NT2/D1 (cell line): ENCODE measurements around the gene OR2AJ1.

Experiments
- YY1 ChIP-seq: IDR thresholded peaks from 2 replicates; pipeline ENCODE4 v1.6.1; 2011; ENCODE audit not compliant: insufficient read length, insufficient read depth
- ZNF274 ChIP-seq: IDR thresholded peaks from 2 replicates; pipeline ENCODE4 v1.6.1; 2011; ENCODE audit warnings: mild to moderate bottlenecking, low read depth, low read length

DNA sequence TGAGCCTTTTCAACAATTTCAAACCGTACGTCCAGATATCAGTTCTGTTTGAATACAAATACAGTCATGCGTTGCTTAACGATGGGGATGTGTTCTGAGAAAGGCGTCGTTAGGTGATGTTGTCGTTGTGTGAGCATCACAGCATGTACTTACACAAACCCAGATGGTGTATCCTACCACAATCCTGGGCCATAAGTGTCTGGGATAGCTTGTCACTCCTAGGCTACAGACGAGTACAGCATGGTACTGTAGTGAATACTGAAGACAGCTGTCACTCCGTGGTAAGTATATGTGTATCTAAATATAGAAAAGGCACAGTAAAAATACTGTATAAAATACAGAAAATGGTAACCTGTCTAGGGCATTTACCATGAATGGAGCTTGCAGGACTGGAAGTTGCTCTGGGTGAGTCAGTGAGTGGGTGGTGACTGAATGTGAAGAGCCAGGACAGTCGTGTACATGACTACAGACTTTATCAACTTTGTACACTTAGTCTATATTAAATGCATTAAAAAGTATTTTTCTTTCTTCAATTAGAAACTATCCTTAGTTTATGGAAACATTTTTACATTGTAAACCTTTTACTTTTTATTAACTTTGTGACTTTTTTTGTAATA, 39.8 kb upstream of the OR2AJ1 start:
- TF ChIP-seq YY1 (no peak), ZNF274 (no peak)
